H1 (cell line): ENCODE data around the gene ACYP1. TPM values are rescaled to one million over a fixed set of nuclear protein-coding genes. Genes with fewer than 3 reads are reported as not detected.

Source experiments
- CTCF ChIA-PET: fragments of 300-600 bp; sonication (Branson Sonifier 250); formaldehyde crosslinking; loops from one replicate; lab custom pipeline; 2021; ENCODE audit not compliant: partially characterized antibody; lab: Charles Lee
- POLR2A ChIA-PET: fragments of 300-600 bp; sonication (Branson Sonifier 250); formaldehyde crosslinking; loops from one replicate; lab custom pipeline; 2021; ENCODE audit warnings: inconsistent platforms; ENCODE audit not compliant: partially characterized antibody; lab: Charles Lee
- DNase-seq, 2 experiments: peaks; one replicate each; pipeline versions ENCODE4 v3.0.0 to v3.0.0-alpha.2; 2010 to 2022; ENCODE audit warnings: low spot score in 2 of 2, low read depth in 1 of 2, mixed read lengths in 1 of 2
- FAIRE-seq: peaks from 2 replicates; lab custom pipeline; 2011; peaks lifted over from hg19 to GRCh38; lab: Jason Lieb, UNC
- H2AFZ ChIP-seq: 2 replicates; pipeline ENCODE4 v1.8.1; 2012; ENCODE audit warnings: low read length, inconsistent platforms
- H2AK5ac ChIP-seq: 2 replicates; pipeline ENCODE4 v1.6.1; 2013; ENCODE audit warnings: low read depth, low read length
- H2BK120ac ChIP-seq: replicated peaks from 2 replicates; pipeline ENCODE3; 2013; ENCODE audit warnings: low read depth, low read length, inconsistent platforms
- H2BK12ac ChIP-seq: 2 replicates; pipeline ENCODE4 v1.6.1; 2013; ENCODE audit warnings: low read depth, low read length
- H2BK15ac ChIP-seq: 2 replicates; pipeline ENCODE4 v1.6.1; 2013; ENCODE audit warnings: low read length
- H2BK20ac ChIP-seq: 2 replicates; pipeline ENCODE4 v1.6.1; 2013; ENCODE audit warnings: low read length
- H2BK5ac ChIP-seq: 2 replicates; pipeline ENCODE4 v1.6.1; 2013; ENCODE audit warnings: low read depth, low read length
- H3K14ac ChIP-seq: 2 replicates; pipeline ENCODE4 v1.6.1; 2013; ENCODE audit warnings: inconsistent platforms; ENCODE audit not compliant: insufficient read length
- H3K18ac ChIP-seq: 2 replicates; pipeline ENCODE4 v1.6.1; 2013; ENCODE audit warnings: low read length; ENCODE audit errors: extremely low read depth
- H3K23ac ChIP-seq: 2 replicates; pipeline ENCODE4 v1.6.1; 2013; ENCODE audit warnings: inconsistent platforms; ENCODE audit not compliant: insufficient read length
- H3K23me2 ChIP-seq: 2 replicates; pipeline ENCODE4 v1.6.1; 2013; ENCODE audit warnings: low read depth, low read length
- H3K27ac ChIP-seq: 2 replicates; pipeline ENCODE4 v1.6.1; 2011; ENCODE audit warnings: low read depth, low read length, inconsistent platforms
- H3K27me3 ChIP-seq, 4 experiments: replicated peaks in 1 of 4; 1 replicate in 1 of 4; 2 replicates in 3 of 4; pipeline versions ENCODE4 v1.6.1 to v1.8.1; 2011 to 2013; ENCODE audit warnings: low read length in 3 of 4, mild to moderate bottlenecking in 3 of 4, inconsistent platforms in 2 of 4, mixed read lengths in 2 of 4, moderate library complexity in 1 of 4; ENCODE audit not compliant: control insufficient read depth in 3 of 4, insufficient read depth in 3 of 4; ENCODE audit errors: extremely low read depth in 1 of 4
- H3K36me3 ChIP-seq, 4 experiments: 2 replicates each; pipeline versions ENCODE4 v1.6.1 to v1.8.1; 2011 to 2013; ENCODE audit warnings: mild to moderate bottlenecking in 4 of 4, low read length in 3 of 4, moderate library complexity in 2 of 4, control low read depth in 1 of 4, inconsistent platforms in 1 of 4; ENCODE audit not compliant: insufficient read depth in 4 of 4, control insufficient read depth in 2 of 4
- H3K4ac ChIP-seq: replicated peaks from 2 replicates; pipeline ENCODE3; 2013; ENCODE audit warnings: low read length, low read depth, mixed read lengths, inconsistent platforms; ENCODE audit not compliant: insufficient read length
- H3K4me1 ChIP-seq, 4 experiments: replicated peaks in 1 of 4; 1 replicate in 1 of 4; 2 replicates in 3 of 4; pipeline versions ENCODE4 v1.6.1 to v1.8.1; 2011 to 2013; ENCODE audit warnings: low read length in 3 of 4, inconsistent platforms in 2 of 4, mixed read lengths in 1 of 4; ENCODE audit not compliant: insufficient read depth in 4 of 4, control insufficient read depth in 3 of 4
- H3K4me2 ChIP-seq, 2 experiments: 2 replicates each; pipeline versions ENCODE4 v1.6.1 to v1.8.1; 2011 to 2013; ENCODE audit warnings: low read depth in 2 of 2, low read length in 2 of 2, control low read depth in 1 of 2, inconsistent platforms in 1 of 2, mild to moderate bottlenecking in 1 of 2; ENCODE audit not compliant: insufficient read depth in 1 of 2
- H3K4me3 ChIP-seq, 4 experiments: fragments of 200-600, 300-600 bp in 1 of 4; sonication (generic), shearing (Covaris generic), sonication (Bioruptor Twin) in 1 of 4; 2 replicates each; pipeline versions ENCODE4 v1.5.1 to v1.8.1; 2011 to 2016; ENCODE audit warnings: low read length in 4 of 4, low read depth in 3 of 4, control low read depth in 2 of 4, inconsistent platforms in 2 of 4, mild to moderate bottlenecking in 2 of 4, mixed read lengths in 1 of 4, moderate library complexity in 1 of 4; ENCODE audit not compliant: insufficient read depth in 2 of 4; ENCODE audit errors: extremely low read depth in 1 of 4
- H3K56ac ChIP-seq: replicated peaks from 2 replicates; pipeline ENCODE3; 2013; ENCODE audit warnings: low read depth, mild to moderate bottlenecking, mixed read lengths, low read length, inconsistent platforms; ENCODE audit not compliant: insufficient read length
- H3K79me1 ChIP-seq: 2 replicates; pipeline ENCODE4 v1.6.1; 2013; ENCODE audit warnings: low read depth, low read length, control low read depth
- H3K79me2 ChIP-seq, 2 experiments: 2 replicates each; pipeline versions ENCODE4 v1.6.1 to v1.8.1; 2012 to 2013; ENCODE audit warnings: low read length in 2 of 2, mild to moderate bottlenecking in 2 of 2, inconsistent platforms in 1 of 2; ENCODE audit not compliant: insufficient read depth in 2 of 2, control insufficient read depth in 1 of 2
- H3K9ac ChIP-seq, 4 experiments: replicated peaks in 1 of 4; 1 replicate in 1 of 4; 2 replicates in 3 of 4; pipeline versions ENCODE4 v1.6.1 to v1.8.1; 2011 to 2013; ENCODE audit warnings: low read depth in 3 of 4, low read length in 3 of 4, control low read depth in 2 of 4, mild to moderate bottlenecking in 2 of 4, moderate library complexity in 2 of 4, inconsistent platforms in 1 of 4; ENCODE audit errors: extremely low read depth in 1 of 4
- H3K9me3 ChIP-seq, 2 experiments: 2 replicates each; pipeline versions ENCODE4 v1.6.1 to v1.8.1; 2012 to 2013; ENCODE audit warnings: mild to moderate bottlenecking in 2 of 2, moderate library complexity in 2 of 2, control low read depth in 1 of 2, inconsistent platforms in 1 of 2, low read depth in 1 of 2, low read length in 1 of 2, mixed read lengths in 1 of 2; ENCODE audit not compliant: insufficient read depth in 2 of 2
- H4K20me1 ChIP-seq, 2 experiments: replicated peaks in 1 of 2; 2 replicates each; pipeline versions ENCODE3 to v1.8.1; 2011 to 2013; ENCODE audit warnings: inconsistent platforms in 2 of 2, low read length in 2 of 2, mild to moderate bottlenecking in 1 of 2; ENCODE audit not compliant: insufficient read depth in 2 of 2, control insufficient read depth in 1 of 2
- H4K5ac ChIP-seq: 2 replicates; pipeline ENCODE4 v1.6.1; 2013; ENCODE audit warnings: low read length, low read depth, mixed read lengths, inconsistent platforms; ENCODE audit not compliant: insufficient read length
- H4K8ac ChIP-seq: 2 replicates; pipeline ENCODE4 v1.8.0; 2013; ENCODE audit warnings: mild to moderate bottlenecking, moderate library complexity, low read length, inconsistent platforms; ENCODE audit not compliant: insufficient read depth; ENCODE audit errors: extremely low read depth
- H4K91ac ChIP-seq: replicated peaks from 2 replicates; pipeline ENCODE3; 2013; ENCODE audit warnings: low read length, mixed read lengths, inconsistent platforms; ENCODE audit not compliant: insufficient read length
- BRCA1 ChIP-seq: IDR thresholded peaks from 2 replicates; pipeline ENCODE4 v1.6.1; 2012; ENCODE audit warnings: low read depth, low read length, improper control_type of control experiment
- CREB1 ChIP-seq: IDR thresholded peaks from 2 replicates; pipeline ENCODE4 v1.6.1; 2012; ENCODE audit warnings: inconsistent platforms
- GABPA ChIP-seq: IDR thresholded peaks from 2 replicates; pipeline ENCODE4 v1.6.1; 2011; ENCODE audit warnings: mild to moderate bottlenecking, low read length, moderate library complexity, borderline replicate concordance; ENCODE audit not compliant: insufficient read depth
- KDM1A ChIP-seq: fragments of 200-600, 300-600 bp; sonication (generic); IDR thresholded peaks from 2 replicates; pipeline ENCODE4 v1.7.1; 2016; ENCODE audit warnings: mild to moderate bottlenecking, low read length, borderline replicate concordance
- MAFK ChIP-seq: IDR thresholded peaks from 2 replicates; pipeline ENCODE4 v1.6.1; 2012; ENCODE audit warnings: low read depth, mild to moderate bottlenecking, improper control_type of control experiment, low read length
- POLR2A ChIP-seq, 2 experiments: IDR thresholded peaks; 1 replicate in 1 of 2; 2 replicates in 1 of 2; pipeline ENCODE4 v1.6.1; 2011; ENCODE audit warnings: low read depth in 2 of 2, low read length in 2 of 2, mild to moderate bottlenecking in 2 of 2; ENCODE audit errors: control extremely low read depth in 1 of 2
- RAD21 ChIP-seq, 2 experiments: IDR thresholded peaks in 1 of 2; conservative IDR thresholded peaks in 1 of 2; 2 replicates each; pipeline ENCODE4 v1.6.1; 2011; ENCODE audit warnings: low read depth in 2 of 2, low read length in 2 of 2, improper control_type of control experiment in 1 of 2, inconsistent platforms in 1 of 2, mild to moderate bottlenecking in 1 of 2, moderate library complexity in 1 of 2
- RFX5 ChIP-seq: IDR thresholded peaks from 2 replicates; pipeline ENCODE4 v1.6.1; 2011; ENCODE audit warnings: low read depth, low read length, improper control_type of control experiment, borderline replicate concordance
- RNF2 ChIP-seq: fragments of 200-900, 300-1000 bp; sonication (generic); IDR thresholded peaks from 2 replicates; pipeline ENCODE4 v1.7.1; 2016; ENCODE audit warnings: borderline replicate concordance, low read depth, mild to moderate bottlenecking, antibody characterized with exemption, low read length; ENCODE audit not compliant: poor library complexity, severe bottlenecking; ENCODE audit errors: missing control alignments
- SIN3A ChIP-seq, 2 experiments: IDR thresholded peaks in 1 of 2; conservative IDR thresholded peaks in 1 of 2; 2 replicates each; pipeline ENCODE4 v1.6.1; 2011 to 2012; ENCODE audit warnings: low read length in 2 of 2, improper control_type of control experiment in 1 of 2, low read depth in 1 of 2, mild to moderate bottlenecking in 1 of 2
- SIRT6 ChIP-seq: IDR thresholded peaks from one replicate; pipeline ENCODE4 v1.7.1; 2012; ENCODE audit warnings: low read length, inconsistent platforms
- SRF ChIP-seq: IDR thresholded peaks from 2 replicates; pipeline ENCODE4 v1.6.1; 2011; ENCODE audit warnings: mild to moderate bottlenecking, low read depth, low read length, moderate library complexity
- ZNF274 ChIP-seq: IDR thresholded peaks from 2 replicates; pipeline ENCODE4 v1.7.0; 2012; ENCODE audit warnings: low read length, borderline replicate concordance; ENCODE audit errors: extremely low read depth
- WGBS, 2 experiments: shearing (Covaris generic) in 1 of 2; methylation state at CpG; one replicate each; pipeline versions ENCODE4 v1.1.6 to v1.1.7; 2013 to 2015; ENCODE audit warnings: low lambda C conversion rate in 2 of 2, mixed read lengths in 2 of 2, inconsistent platforms in 1 of 2, low coverage in 1 of 2, missing lambda C conversion rate in 1 of 2; ENCODE audit not compliant: insufficient replicate concordance in 2 of 2, insufficient coverage in 1 of 2, insufficient read length in 1 of 2; ENCODE audit errors: extremely low coverage in 1 of 2, missing lambda C conversion rate in 1 of 2; 5-methylcytosine and 5-hydroxymethylcytosine counted together
- polyA plus RNA-seq, 7 experiments: library from polyadenylated mRNA; depleted of rRNA in 3 of 7; stranded (reverse) in 5 of 7; unstranded in 2 of 7; fragments of >200 nt in 5 of 7; fragments of 200-250 nt in 2 of 7; gene quantifications; 1 replicate in 5 of 7; 2 replicates in 1 of 7; 4 replicates in 1 of 7; pipeline versions ENCODE4 v1.2.1 to v1.2.3, GENCODE V29; 2011 to 2013; ENCODE audit warnings: missing spikeins in 2 of 7, mixed read lengths in 2 of 7
- total RNA-seq: library from RNA; stranded (reverse); fragmentation: NEBNext Ultra II Directional; extraction: Animal tissue kit (Norgen Biotek cat#: 25700); gene quantifications from 2 replicates; pipeline ENCODE4 v1.2.1, GENCODE V29; 2021

The ACYP1 gene
- total and polyA plus RNA-seq, 2 of the 8 experiments (the other 6 are each of a cell fraction or from before 2014, with no cell fraction given) = 22.3 to 24.8 TPM

- Histone ChIP-seq H3K27ac (no peak overlapping the region), H3K79me2 (no peaks in the 10 kb centered on the region), H2BK5ac (no peak overlapping the region), H2BK12ac (no peak overlapping the region), H3K4me3 (no peak overlapping the region), H3K79me1 (no peaks in the 10 kb centered on the region)
- TF ChIP-seq GABPA = no peak
- TF ChIP-seq RNF2 = no peak
- TF ChIP-seq SIN3A (conservative IDR thresholded peaks at IDR 0.05 in 1 of 2, IDR thresholded peaks at IDR 0.05 in 1 of 2; ENCODE audit: low read depth in 1 of 2, low read length in 2 of 2) = no peak
- no peak for TF ChIP-seq RAD21 (IDR thresholded peaks at IDR 0.05 in 1 of 2, conservative IDR thresholded peaks at IDR 0.05 in 1 of 2; ENCODE audit: low read depth in 2 of 2, low read length in 2 of 2)
- no peak for TF ChIP-seq KDM1A
- no peak for TF ChIP-seq MAFK
- no peak for TF ChIP-seq ZNF274
- no peak; the same call in 1 of the 2 replicates for TF ChIP-seq RFX5
- no peak for TF ChIP-seq SRF
- TF ChIP-seq SIRT6 = no peak
- no peak for TF ChIP-seq POLR2A (IDR thresholded peaks at IDR 0.05; ENCODE audit: control extremely low read depth in 1 of 2, low read depth in 2 of 2, low read length in 2 of 2)
- no peak for TF ChIP-seq BRCA1
- no peak for TF ChIP-seq CREB1
- TF ChIP-seq, all 59 proteins: peak for 0
- Histone ChIP-seq H3K9ac (no peak overlapping the region), H3K56ac (no peak overlapping the region), H3K23ac (no peak overlapping the region), H3K4me1 (no peaks in the 10 kb centered on the region; a peak in 2 of 7 replicates), H3K14ac (no peak overlapping the region), H3K4me2 (no peak overlapping the region), H2AFZ (no peak overlapping the region), H4K8ac (no peak overlapping the region), H3K27me3 (no peaks in the 10 kb centered on the region), H4K20me1 (no peaks in the 10 kb centered on the region), H2AK5ac (no peak overlapping the region), H3K23me2 (no peaks in the 10 kb centered on the region), H3K9me3 (no peaks in the 10 kb centered on the region), H3K18ac (no peak overlapping the region), H3K36me3 (peaks cover 11 to 48% (median 31%) of the 10 kb centered on the region in 4 experiments), H4K5ac (no peak overlapping the region), H4K91ac (no peak overlapping the region), H2BK20ac (no peak overlapping the region), H3K4ac (no peak overlapping the region), H2BK120ac (no peak overlapping the region), H2BK15ac (no peak overlapping the region)
- DNase-seq (no peak), FAIRE-seq (no peak)
- 92% methylated on average over 2 of the region's 2 CpGs; no CpG with 5 or more reads in 1 of the 2 experiments for WGBS, 2 experiments
- ChIA-PET POLR2A (interaction anchor here (1.0 to 1.8 kb wide), 6 partner anchors 9 to 177 kb away, joined by 3 to 6 read pairs (median 4); partner anchors contain the start of gene ZC2HC1C), CTCF (interaction anchor here (0.5 to 10.6 kb wide), 65 partner anchors 9 to 479 kb away, joined by 3 to 98 read pairs (median 6); partner anchors contain the start of genes ACYP1, MLH3, PROX2 and RPS6KL1)
Observed at GRCh38 chr14:75088153-75088552, 24.3 kb upstream of the ACYP1 start.
